Fibroblast of mammary gland (primary cell): Measurements from ENCODE around the gene SLC22A1.

Source experiments
- DNase-seq: peaks from one replicate; pipeline ENCODE4 v3.0.0-alpha.2; 2010; ENCODE audit warnings: low read depth
- H3K4me3 ChIP-seq: 2 replicates; pipeline ENCODE4 v1.5.1; 2011; ENCODE audit warnings: low read depth, mild to moderate bottlenecking, low read length, moderate library complexity; ENCODE audit not compliant: control insufficient read depth
- TF ChIP-seq, protein P1 (sequence below): conservative IDR thresholded peaks from 2 replicates; pipeline ENCODE4 v1.5.1; 2011; ENCODE audit warnings: low read depth, low read length, inconsistent platforms; ENCODE audit not compliant: control insufficient read depth, insufficient read depth

Gene SLC22A1

DNA sequence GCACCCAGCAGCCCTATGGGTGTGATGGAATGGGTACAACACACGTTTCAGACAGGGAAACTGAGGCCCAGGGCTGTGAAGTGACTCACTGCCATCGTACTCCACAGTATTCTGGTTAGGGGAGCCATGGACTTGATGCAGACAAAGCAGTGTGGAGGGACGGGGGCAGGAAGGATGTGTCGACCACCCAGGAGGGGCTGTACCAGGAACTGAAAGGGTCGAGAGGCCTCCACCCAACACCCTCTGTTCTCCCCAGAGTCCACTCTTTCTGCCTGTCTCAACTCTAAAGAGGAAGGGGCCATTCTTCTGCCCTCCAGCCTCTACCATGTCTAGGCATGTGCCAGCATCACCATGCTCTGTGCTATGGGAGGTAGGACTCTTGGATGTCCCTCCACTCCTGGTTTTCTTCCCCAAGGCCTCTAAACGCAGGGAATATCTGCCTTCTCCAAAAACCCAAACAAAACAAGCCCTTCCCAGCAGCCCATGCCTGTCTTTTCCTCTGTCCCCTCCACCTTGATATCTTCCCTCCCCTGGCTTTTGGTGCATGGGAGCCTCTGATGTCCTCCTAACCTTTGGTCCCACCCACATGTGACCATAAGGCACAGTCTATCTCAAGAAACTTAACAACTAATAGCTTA, 7.4 kb downstream of the SLC22A1 start:
- H3K4me3 ChIP-seq: no peak overlapping the region
- DNase-seq: no peak
- TF ChIP-seq, protein P1, sequence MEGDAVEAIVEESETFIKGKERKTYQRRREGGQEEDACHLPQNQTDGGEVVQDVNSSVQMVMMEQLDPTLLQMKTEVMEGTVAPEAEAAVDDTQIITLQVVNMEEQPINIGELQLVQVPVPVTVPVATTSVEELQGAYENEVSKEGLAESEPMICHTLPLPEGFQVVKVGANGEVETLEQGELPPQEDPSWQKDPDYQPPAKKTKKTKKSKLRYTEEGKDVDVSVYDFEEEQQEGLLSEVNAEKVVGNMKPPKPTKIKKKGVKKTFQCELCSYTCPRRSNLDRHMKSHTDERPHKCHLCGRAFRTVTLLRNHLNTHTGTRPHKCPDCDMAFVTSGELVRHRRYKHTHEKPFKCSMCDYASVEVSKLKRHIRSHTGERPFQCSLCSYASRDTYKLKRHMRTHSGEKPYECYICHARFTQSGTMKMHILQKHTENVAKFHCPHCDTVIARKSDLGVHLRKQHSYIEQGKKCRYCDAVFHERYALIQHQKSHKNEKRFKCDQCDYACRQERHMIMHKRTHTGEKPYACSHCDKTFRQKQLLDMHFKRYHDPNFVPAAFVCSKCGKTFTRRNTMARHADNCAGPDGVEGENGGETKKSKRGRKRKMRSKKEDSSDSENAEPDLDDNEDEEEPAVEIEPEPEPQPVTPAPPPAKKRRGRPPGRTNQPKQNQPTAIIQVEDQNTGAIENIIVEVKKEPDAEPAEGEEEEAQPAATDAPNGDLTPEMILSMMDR: no peak

DNA sequence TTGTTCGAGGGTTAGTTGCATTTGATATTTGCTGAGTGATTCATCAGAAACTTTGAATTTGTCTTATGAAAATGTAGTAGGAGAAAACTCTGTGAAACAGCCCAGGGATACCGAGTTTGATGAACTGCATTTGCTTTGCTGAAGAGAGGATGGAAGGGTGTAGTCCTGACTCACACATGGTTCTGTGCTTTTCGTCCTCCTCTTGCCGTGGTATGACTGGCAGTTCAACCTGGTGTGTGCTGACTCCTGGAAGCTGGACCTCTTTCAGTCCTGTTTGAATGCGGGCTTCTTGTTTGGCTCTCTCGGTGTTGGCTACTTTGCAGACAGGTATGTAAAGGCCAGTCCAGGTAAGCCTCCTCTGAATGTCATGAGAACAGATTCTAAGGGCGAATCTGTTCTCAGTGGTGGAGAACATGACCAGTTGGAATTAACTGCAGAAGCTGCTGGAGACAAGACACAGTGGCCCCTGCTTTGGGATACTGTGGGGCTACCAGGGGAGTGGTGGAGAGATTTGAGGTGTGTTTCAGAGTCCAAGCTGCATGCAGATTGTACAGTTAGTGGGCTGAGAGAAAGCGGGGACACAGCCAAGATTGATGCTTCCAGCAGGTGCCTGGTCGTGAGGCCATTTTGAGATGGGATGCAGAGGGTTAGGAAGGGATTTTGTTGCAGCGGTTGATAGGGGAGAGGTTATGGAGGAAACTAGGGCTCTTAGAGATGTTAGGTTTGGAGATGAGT, 8.4 kb downstream of the SLC22A1 start:
- no peak for DNase-seq
- H3K4me3 ChIP-seq: no peak overlapping the region
- TF ChIP-seq, protein P1: no peak

DNA sequence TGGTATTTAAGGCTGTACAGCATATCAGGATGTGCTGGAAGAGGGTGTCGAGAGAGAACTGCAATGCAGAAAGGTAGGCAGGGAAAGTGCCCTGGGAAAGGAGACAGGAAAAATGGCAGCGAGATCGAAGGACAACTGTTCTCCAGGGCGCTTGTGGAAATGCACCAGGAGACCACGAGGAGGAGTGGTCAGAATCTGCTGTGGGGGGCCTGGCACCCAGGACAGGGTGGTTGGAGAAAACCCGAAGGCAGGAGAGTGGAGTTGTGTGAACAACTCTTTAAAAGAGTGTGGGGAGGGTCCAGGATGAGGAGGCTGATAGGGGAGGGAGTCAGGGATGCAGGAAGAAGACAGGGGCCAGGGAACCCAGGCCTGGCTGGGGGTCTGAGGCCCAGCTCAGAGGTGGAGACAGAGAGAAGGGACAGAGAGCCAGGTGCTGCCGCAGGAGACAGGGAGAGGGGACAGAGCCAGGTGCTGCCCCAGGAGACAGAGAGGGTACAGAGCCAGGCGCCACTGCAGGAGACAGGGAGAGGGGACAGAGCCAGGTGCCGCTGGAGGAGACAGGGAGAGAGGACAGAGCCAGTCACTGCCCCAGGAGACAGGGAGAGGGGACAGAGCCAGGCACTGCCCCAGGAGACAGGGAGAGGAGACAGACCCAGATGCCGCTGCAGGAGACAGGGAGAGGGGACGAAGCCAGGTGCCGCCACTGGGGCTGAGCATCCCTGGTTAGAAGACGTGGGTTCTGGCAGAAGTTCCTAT, 9.3 kb downstream of the SLC22A1 start:
- TF ChIP-seq, protein P1: no peak
- no peak overlapping the region for H3K4me3 ChIP-seq
- no peak for DNase-seq

DNA sequence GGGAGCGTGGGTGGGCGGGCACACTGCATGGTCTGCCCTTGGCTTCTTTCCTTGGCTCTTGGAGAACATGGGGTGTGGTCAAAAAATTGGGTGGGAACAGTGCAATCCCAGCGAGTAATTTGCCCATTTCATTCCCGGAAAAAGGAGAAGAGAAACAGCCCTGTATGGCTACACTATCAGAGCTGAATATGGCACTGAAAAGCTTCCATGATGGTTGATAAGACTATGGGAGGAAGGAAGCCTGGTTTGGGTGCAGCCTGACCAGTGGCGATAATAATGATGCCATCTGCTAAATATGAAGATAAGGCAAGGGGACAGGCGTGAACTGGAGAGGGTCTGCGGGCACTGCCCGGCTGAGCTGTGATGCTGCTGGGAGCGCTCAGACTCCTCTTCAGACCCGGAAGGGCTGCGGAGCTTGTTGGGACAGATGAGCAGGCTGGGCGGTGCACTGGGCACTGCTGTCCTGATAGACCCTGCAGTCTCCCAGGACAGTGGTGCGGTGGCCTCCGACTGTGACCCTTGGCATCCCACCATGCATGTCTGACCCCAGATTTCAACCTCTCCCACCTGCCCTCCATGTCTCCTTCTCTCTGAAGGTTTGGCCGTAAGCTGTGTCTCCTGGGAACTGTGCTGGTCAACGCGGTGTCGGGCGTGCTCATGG, 10.2 kb downstream of the SLC22A1 start:
- TF ChIP-seq, protein P1: no peak
- DNase-seq: no peak
- no peak overlapping the region for H3K4me3 ChIP-seq

DNA sequence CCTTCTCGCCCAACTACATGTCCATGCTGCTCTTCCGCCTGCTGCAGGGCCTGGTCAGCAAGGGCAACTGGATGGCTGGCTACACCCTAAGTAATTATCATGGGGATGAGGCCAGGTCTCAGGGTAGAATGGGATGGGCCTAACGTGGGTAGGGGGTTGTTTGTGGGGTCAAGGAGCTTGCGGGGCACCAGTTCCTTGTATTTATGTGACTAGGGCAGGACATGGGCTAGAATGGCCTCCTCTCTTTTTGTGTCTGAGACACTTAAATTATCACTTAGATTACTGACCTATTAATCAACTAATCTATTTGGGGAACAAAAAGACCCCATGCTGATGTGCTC, 10.7 kb downstream of the SLC22A1 start:
- H3K4me3 ChIP-seq: no peak overlapping the region
- TF ChIP-seq, protein P1: no peak
- DNase-seq: no peak

DNA sequence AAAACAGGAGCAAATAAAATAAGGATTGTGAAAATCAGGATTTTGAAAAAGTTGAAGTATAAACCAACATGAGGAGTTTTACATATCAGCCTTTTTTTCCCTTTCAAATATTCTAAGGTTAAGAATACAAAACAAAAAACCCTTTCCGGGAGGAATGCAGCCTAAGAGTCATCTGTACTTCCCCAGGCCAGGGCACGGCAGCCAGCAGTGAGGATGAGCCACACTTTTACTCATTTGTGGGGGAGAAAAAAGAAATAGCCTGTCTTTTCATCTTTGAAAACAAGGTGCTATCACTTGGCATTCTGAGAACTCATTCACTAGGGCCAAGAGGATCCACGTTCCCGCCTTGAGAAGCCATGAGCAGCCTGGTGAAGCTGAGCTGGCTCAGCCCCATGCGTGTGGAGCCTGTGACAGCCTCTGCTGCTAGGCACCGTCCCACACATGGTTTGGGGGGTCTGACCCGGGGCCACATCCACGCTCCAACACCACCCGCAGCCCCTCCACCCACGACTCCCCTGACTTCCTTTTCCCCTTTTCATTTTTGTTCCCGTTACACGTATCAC, 11.2 kb downstream of the SLC22A1 start:
- DNase-seq: peak; percentile 33
- no peak overlapping the region for H3K4me3 ChIP-seq
- TF ChIP-seq, protein P1: no peak
